Measurements from ENCODE around the gene BUB3.

BUB3 gene

DNA sequence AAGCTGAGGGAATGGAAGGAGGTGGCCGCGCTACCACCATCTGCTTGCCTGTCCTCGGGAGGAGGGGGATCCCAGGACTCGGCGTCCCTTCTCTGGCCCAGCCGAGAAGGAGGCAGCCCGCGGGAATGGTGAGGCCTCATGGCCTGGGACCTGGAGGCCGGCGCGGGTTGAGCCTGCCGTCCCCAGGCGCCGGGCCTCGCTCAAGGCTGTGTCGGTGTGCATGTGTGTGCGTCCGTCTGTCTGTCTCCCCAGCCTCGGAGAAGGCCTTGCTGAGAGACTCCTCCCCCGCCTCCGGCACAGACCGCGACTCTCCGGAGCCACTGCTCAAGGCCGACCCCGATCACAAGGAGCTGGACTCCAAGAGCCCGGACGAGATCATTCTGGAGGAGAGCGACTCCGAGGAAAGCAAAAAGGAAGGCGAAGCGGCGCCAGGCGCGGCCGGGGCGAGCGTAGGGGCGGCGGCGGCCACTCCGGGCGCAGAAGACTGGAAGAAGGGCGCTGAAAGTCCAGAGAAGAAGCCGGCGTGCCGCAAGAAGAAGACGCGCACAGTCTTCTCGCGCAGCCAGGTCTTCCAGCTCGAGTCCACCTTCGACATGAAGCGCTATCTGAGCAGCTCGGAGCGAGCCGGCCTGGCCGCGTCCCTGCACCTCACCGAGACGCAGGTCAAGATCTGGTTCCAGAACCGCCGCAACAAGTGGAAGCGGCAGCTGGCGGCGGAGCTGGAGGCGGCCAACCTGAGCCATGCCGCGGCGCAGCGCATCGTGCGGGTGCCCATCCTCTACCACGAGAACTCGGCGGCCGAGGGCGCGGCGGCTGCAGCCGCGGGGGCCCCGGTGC lies 17.2 kb upstream of the BUB3 start:
- Mint-ChIP-seq H3K4me3 (peak overlapping the region; percentile 79), H3K36me3 (peaks cover 20% of the 10 kb centered on the region), H3K9me3 (no peaks in the 10 kb centered on the region), H3K4me1 (peaks cover 50% of the 10 kb centered on the region), H3K27ac (peak overlapping the region; percentile 37)
- DNase-seq (ENCODE audit: low spot score in 2 of 2) (peak in 1 of 2 donors; percentile 72), ATAC-seq (peak; percentile 47)

DNA sequence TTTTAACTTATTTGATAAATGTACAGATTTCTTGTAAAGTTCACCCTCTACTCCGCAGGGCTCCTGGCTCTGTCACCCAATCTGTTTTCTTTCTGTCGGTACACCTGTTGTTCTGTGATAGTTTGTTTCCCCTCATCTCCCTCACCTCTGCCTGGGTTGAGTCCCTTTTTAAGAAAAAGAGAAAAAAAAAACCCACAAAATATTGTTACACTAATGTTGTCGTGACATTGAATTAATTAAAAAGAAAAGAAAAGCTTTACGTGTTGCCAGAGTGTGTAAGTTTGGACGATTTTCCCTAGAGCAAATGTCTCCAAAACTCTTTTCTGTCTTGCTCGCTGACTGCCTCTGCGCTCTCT lies 15.1 kb upstream of the BUB3 start:
- no peak for ATAC-seq
- Mint-ChIP-seq H3K4me1 (peaks cover 54% of the 10 kb centered on the region), H3K27ac (no peak overlapping the region), H3K4me3 (peak overlapping the region; percentile 48), H3K36me3 (peaks cover 15% of the 10 kb centered on the region), H3K9me3 (no peaks in the 10 kb centered on the region)
- DNase-seq (ENCODE audit: low spot score in 2 of 2): no peak

DNA sequence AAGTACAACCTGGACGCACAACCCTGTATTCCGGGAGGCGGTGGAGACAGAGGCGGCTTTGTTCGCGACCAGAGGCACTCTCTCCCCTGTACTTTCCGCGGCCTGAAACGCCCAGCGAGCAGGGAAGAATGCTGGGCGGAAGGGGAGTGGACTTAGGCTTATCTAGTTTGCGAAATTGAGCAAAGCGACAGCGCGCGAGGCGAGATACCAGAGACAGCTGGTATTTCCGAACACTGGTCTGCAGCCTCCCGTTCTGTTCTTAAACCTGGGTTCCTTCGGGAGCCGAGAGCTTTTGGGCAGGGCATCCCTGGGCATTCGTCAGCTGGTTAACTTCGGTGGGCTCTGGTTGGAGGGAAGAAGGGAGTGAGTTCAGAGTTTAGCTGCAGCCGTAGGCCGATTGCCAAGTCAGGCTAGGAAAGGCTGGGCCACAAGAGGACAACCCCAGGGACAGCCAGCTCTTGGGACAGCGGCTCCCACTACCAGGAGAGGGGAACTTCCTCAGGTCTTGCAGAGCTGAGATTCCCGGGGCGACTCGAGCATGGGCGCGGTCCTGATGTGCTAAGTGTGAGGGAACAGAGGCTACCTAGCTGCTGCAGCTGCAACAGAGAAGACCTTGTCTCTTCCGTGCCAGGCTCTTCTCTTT lies 14.6 kb upstream of the BUB3 start:
- H3K4me1 Mint-ChIP-seq: peaks cover 55% of the 10 kb centered on the region
- ATAC-seq (no peak), DNase-seq (ENCODE audit: low spot score in 2 of 2) (no peak)
- no peaks in the 10 kb centered on the region for H3K9me3 Mint-ChIP-seq
- H3K4me3 Mint-ChIP-seq: peak overlapping the region; percentile 48
- peaks cover 10% of the 10 kb centered on the region for H3K36me3 Mint-ChIP-seq
- H3K27ac Mint-ChIP-seq: no peak overlapping the region

DNA sequence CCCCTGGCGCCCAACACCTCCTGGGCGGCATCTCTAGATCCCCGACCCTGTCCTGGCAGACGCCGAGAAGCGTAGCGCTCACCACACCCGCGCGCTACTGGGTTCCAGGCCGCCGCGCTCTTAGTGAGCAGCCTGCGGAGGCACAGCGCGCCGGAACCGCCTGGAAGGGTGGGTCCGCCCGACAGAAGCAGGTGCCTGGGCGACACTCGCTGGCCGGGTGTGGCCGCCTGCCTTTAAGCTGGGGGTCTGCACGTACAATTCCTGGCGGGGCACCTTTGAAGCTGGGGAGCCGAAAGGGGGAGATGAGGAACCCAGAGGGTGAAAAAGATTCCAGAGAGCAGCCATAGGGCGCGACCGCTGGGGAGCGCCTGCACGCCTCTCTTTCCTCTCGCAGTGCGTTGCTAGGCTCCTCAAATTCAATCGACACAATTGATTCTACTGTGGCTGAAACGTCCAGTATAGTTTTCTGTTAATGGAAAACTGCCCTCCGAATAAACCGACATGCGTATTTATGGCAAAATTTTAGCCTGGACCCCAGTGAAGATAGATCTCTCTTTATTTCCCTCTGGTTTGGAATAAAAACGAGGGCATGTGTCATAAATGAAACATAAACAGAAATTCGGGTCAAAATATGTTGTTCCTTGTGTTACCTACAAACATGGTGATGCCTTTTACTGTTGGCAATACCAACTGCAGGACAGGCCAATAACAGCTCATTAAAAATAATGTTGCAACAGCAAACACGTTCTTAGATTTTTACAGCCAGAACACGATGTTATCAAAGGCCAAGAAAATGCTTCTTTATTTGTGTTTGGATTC lies 13.8 kb upstream of the BUB3 start:
- ATAC-seq (no peak), DNase-seq (ENCODE audit: low spot score in 2 of 2) (no peak)
- Mint-ChIP-seq H3K36me3 (peaks cover 10% of the 10 kb centered on the region), H3K9me3 (no peaks in the 10 kb centered on the region), H3K4me3 (peak overlapping the region; percentile 48), H3K27ac (no peak overlapping the region), H3K4me1 (peaks cover 63% of the 10 kb centered on the region)

DNA sequence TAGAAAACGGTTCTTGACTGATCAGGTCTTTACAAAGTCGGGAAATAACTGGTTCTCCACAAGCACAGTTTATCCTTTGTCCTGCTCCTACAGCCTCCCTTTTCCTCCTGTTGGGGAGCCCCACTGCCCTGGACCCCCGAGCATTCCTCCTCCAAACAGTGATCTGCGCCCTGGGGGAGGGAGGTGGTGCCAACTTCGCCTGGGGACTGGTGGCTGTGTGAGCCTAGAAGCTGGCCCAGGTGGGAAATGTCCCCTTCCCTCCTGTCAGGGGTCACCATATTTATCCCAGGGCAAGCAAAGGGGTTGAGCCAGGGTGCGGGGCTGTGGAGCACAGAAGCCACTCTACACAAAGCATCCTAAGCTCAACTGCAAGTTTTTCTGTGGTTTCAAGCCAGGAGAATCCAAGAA lies 13.2 kb upstream of the BUB3 start:
- no peak overlapping the region for H3K27ac Mint-ChIP-seq
- no peak for DNase-seq (ENCODE audit: low spot score in 2 of 2)
- ATAC-seq: no peak
- no peak overlapping the region for H3K4me3 Mint-ChIP-seq
- H3K4me1 Mint-ChIP-seq: peaks cover 69% of the 10 kb centered on the region
- H3K36me3 Mint-ChIP-seq: peaks cover 10% of the 10 kb centered on the region
- H3K9me3 Mint-ChIP-seq: no peaks in the 10 kb centered on the region

DNA sequence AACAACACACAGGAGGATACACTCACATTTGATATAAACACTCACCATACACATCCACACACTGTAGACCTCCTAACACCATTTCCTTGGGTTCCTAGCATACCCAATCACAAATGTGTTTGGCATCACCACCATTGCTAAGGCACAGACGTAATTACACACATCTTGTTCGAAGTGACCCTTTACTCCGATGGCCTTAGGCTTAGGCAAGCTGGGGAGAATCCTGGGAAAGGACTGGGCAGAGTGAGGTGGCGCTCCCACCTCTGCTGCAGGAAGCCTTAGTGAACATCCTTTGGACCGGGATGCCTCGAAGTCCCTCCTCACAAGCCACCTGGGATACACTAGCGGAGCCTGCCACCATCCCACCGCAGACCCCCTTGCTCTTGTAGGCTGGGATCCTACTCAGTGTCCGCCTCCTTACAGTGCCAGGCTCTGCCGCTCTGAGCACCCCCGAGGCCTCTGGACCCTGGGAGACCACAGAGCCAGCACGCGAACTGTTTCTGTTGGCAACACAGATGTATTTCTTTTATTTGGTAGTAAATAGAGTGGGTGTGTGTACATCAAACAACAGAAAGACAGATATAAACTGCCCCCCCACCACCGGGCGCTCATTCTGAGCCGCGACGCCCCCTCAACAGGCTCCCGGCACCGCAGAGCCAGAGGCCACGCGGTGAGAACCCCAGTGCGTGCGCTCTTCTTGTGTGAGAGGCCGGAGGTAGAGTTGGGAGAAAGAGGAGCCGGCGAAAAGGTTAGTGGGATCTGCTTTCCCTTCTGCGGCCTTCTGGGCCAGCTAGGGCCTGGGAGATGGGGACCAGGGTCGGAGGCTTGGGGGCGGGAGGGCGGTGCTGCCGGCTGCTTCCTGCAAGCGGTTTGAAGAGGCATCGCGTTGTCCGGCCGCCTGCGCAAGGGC lies 12.2 kb upstream of the BUB3 start:
- Mint-ChIP-seq H3K9me3 (no peaks in the 10 kb centered on the region), H3K4me1 (peaks cover 68% of the 10 kb centered on the region), H3K27ac (no peak overlapping the region), H3K36me3 (peaks cover 1% of the 10 kb centered on the region), H3K4me3 (peak overlapping the region; percentile 46)
- no peak for ATAC-seq
- DNase-seq (ENCODE audit: low spot score in 2 of 2): no peak

DNA sequence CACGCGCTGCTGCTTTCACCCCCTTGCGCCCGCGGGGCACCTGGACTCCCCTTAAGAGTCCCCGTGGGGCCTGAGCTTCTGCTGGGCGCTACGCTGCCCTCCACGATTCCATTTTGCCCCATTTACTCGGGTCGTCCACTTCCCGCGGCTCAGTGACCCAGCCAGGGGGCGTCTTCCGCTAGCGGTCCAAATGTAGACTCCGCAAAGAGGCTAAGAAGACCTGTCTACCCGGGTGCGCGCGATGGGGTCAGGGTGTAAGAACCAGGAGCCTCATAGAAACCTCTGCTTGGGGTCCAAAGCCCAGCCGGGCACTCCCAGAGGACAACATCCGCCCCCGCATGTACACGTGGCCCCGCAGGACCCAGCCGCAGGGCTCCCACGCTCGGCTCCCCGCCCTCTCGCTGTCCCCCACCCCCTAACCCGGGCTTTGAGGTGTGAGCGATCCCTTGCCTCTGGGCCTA lies 11.5 kb upstream of the BUB3 start:
- Mint-ChIP-seq H3K36me3 (no peaks in the 10 kb centered on the region), H3K4me1 (peaks cover 70% of the 10 kb centered on the region), H3K9me3 (no peaks in the 10 kb centered on the region), H3K4me3 (peak overlapping the region; percentile 46), H3K27ac (no peak overlapping the region)
- ATAC-seq: no peak
- no peak for DNase-seq (ENCODE audit: low spot score in 2 of 2)

DNA sequence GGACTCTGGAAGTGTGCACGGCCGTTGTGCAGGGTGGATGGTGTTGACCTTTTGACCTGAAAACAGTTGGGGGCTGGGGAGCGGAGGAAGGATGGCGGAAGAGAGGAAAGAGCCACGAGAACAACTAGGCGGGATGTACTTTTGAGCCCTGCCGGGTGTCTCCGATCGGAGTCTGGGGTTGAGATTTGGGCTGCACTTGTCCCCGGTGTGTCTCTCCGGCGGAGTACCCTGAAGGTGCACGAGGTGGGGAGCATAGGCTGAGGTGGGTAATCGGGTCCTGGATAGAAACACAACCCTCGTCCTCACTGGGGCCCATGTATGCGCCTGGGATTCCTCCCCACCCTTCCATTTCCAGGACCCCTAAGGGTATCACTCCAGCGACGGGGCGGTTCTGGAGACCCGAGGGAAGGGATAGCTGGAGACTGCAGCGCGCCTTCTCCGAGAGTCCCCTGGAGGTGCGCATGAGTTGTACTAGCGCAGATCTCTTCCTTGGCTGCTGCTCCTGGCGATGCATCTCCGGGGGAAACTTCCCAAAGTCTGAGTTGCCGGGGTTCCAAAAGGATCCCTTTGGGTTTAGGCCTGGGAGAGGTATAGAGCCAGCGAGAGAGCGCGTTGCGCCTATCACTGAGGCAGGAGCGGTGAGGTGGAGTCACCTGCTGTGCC lies 10.9 kb upstream of the BUB3 start:
- DNase-seq (ENCODE audit: low spot score in 2 of 2): no peak
- H3K36me3 Mint-ChIP-seq: no peaks in the 10 kb centered on the region
- no peak for ATAC-seq
- H3K4me1 Mint-ChIP-seq: peaks cover 70% of the 10 kb centered on the region
- no peak overlapping the region for H3K27ac Mint-ChIP-seq
- H3K9me3 Mint-ChIP-seq: no peaks in the 10 kb centered on the region
- H3K4me3 Mint-ChIP-seq: peak overlapping the region; percentile 46

DNA sequence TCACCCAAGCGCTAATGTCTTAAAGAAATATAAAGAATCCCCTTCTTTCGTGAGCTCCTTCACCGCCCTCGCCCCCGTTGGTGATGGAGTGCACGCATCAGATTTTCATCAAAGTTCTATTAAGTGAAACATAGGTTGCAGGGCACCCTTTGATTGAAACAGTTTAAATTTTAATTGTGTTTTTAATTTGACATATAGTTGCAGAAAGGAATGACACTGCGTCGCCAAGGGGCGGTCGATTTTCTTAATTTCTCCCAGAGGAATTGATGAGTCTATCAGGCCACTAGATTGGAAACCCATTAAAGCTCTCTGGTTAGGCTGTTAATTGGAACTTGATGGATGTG lies 10.4 kb upstream of the BUB3 start:
- peaks cover 2% of the 10 kb centered on the region for H3K36me3 Mint-ChIP-seq
- peaks cover 72% of the 10 kb centered on the region for H3K4me1 Mint-ChIP-seq
- peak in 1 of 2 donors; percentile 51 for DNase-seq (ENCODE audit: low spot score in 2 of 2)
- H3K9me3 Mint-ChIP-seq: no peaks in the 10 kb centered on the region
- peak overlapping the region; percentile 46 for H3K4me3 Mint-ChIP-seq
- ATAC-seq: no peak
- H3K27ac Mint-ChIP-seq: no peak overlapping the region

DNA sequence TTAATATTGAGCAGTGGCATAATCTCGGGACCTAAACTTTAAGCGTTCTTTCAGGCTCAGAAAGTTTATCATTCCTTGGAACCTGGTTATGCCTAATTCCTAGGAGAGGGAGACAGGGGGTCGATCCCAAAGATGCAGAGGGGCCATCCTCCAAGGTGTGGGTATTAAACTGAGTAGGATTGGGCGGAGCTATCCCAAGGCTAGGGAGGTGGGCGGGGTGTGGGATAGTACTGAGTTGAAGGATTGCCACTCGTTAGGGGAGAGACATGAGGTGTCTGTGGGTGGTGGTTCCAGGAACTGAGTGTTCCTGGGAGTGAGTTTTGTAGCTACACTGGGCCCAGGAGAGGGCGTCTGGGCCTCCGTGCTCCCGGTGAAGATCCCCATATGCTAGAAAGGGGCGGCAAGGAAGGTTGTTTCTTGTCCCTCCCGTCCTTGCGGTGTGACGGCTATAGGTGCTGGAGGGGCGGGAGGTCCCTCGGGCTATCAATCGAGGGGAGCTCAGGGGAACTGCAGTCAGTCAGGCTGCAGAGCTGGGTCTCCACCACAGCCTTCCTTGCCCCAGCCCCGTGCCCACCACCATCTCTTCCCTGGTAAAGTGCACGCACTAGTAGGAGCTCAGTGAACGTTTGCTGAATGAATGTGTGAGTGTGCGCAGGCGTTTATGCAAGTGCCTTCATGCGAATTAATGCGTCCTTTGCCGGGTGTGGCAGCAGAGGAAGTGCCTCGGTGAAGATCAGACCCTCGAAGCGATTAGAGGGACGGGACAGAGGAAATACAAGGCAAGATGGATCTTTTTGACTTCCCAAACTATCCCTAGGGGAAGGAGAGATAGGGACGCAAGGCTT lies 9.3 kb upstream of the BUB3 start:
- Mint-ChIP-seq H3K36me3 (peaks cover 6% of the 10 kb centered on the region), H3K4me3 (peak overlapping the region; percentile 20), H3K27ac (no peak overlapping the region), H3K4me1 (peaks cover 67% of the 10 kb centered on the region), H3K9me3 (no peaks in the 10 kb centered on the region)
- DNase-seq (ENCODE audit: low spot score in 2 of 2) (peak in 1 of 2 donors; percentile 54), ATAC-seq (peak; percentile 12)

DNA sequence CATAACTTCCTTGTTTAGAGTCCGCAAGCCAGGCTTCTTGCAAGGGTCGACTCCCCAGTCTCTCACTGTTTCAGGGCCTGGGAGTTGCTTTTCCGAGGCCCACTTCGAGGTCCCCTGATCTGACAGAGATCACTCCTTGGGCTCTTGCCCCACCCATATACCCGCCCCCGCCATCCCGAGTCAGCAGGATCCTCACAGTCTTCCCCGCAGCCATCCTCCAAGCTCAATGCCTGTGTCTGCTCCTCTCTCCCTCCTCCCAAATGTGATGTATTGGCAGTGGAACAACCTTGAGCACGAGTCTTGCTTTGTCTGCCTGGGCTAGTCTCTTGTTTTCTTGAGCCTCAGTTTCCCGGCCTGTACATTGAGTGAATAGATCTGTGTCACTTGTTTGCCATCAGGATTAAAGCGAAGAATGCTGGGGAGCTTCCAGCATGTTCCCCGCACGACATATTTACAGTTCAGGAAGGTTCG lies 8.6 kb upstream of the BUB3 start:
- no peak for DNase-seq (ENCODE audit: low spot score in 2 of 2)
- H3K27ac Mint-ChIP-seq: no peak overlapping the region
- peaks cover 6% of the 10 kb centered on the region for H3K36me3 Mint-ChIP-seq
- H3K4me1 Mint-ChIP-seq: peaks cover 62% of the 10 kb centered on the region
- peak overlapping the region; percentile 20 for H3K4me3 Mint-ChIP-seq
- no peaks in the 10 kb centered on the region for H3K9me3 Mint-ChIP-seq
- ATAC-seq: no peak

DNA sequence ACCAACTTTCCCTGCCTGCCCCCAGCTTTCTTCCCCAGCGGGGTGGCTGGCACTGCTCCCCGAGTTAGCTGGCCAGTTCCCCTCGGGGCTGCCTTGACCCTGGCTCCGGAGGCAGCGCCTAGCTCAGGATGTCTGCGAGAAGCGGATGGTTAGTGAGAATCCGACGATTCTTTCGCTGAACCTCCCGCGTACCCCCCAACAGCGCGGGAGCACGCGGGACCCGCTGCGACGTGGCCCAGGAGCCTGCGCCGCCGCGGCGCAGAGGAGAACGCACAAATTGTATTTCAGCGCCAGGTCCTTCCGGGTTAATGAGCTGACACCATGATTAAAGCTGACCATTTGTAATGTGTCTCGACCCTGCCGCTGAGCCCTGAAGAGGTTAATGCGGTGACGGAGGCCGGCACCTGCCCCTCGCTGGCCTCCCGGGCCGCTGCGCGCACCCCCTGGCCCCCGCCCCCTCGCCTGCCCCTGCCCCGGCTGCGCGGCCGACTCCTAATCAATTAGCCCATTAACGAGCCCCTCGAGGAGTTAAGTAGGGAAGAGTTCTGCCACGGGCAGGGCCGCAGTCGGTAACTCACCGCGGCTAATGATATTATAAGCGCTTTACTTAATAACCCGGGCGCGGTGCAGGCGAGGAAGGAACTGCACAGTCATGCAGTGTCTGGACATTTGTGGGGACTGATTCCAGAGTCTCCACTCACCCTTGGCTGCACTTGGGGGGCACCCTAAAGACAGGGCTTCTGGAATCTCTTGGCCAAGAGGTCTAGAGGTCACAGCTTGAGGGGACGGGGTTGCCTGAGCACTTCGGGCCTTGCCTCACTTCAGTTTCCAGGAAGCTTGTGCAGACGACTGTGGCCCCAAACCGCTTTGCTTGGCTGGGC lies 7.9 kb upstream of the BUB3 start:
- no peak for ATAC-seq
- Mint-ChIP-seq H3K4me3 (peak overlapping the region; percentile 63), H3K36me3 (peaks cover 6% of the 10 kb centered on the region), H3K4me1 (peaks cover 64% of the 10 kb centered on the region), H3K27ac (no peak overlapping the region), H3K9me3 (no peaks in the 10 kb centered on the region)
- DNase-seq (ENCODE audit: low spot score in 2 of 2): peak in 1 of 2 donors; percentile 54
